Left renal pelvis (tissue), 4 donors: ENCODE data around the gene NEURL1. TPM values are rescaled to one million over a fixed set of nuclear protein-coding genes. Genes with fewer than 3 reads are reported as not detected.

Experiments
- DNase-seq, 4 donors: peaks; one replicate each; pipeline ENCODE4 v3.0.0-alpha.2; 2013; ENCODE audit warnings: low read depth in 4 of 4, low spot score in 3 of 4
- polyA plus RNA-seq, 4 donors: library from polyadenylated mRNA; unstranded; fragments of 120-200 nt; gene quantifications; one replicate each; pipeline ENCODE4 v1.2.1, GENCODE V29; 2013; ENCODE audit not compliant: insufficient read length in 4 of 4

Gene NEURL1, protein sequence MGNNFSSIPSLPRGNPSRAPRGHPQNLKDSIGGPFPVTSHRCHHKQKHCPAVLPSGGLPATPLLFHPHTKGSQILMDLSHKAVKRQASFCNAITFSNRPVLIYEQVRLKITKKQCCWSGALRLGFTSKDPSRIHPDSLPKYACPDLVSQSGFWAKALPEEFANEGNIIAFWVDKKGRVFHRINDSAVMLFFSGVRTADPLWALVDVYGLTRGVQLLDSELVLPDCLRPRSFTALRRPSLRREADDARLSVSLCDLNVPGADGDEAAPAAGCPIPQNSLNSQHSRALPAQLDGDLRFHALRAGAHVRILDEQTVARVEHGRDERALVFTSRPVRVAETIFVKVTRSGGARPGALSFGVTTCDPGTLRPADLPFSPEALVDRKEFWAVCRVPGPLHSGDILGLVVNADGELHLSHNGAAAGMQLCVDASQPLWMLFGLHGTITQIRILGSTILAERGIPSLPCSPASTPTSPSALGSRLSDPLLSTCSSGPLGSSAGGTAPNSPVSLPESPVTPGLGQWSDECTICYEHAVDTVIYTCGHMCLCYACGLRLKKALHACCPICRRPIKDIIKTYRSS
- 1 to 10 TPM in 1 of 4 donors, under 1 TPM in 3; 0.83 to 3.3 (median 0.92) TPM for polyA plus RNA-seq

DNA sequence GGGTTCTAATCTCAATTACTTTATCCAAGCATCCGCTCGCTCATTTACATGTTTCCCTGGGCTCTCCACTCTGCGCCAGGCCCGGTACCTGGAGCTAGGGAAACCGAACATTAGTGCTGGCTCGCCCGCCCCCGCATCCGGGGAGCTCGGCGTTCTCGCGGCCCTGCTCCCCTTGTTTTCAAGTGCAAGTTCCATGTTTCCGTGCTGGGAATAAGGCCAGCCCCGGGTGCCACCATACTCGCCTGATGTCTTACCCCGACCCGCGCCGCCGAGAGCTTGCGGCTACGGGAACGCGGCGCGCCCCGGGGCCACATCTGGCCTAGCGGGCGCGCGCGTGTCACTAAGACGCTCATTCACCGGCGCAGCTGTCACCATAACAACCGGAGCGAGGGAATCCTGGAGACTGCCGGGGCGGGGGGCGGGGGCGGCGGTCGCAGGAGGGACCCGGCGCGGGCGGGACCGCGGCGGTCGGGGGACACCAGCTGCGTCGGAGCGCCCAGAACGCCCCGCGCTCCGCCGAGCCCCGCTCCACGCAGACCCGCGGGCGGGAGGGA is at the start of gene NEURL1:
NEURL1 (plus strand) TSS at position 344 of the 554 bp plus-strand sequence. CDS start 683 bp downstream, outside the sequence.
- DNase-seq, result no peak

DNA sequence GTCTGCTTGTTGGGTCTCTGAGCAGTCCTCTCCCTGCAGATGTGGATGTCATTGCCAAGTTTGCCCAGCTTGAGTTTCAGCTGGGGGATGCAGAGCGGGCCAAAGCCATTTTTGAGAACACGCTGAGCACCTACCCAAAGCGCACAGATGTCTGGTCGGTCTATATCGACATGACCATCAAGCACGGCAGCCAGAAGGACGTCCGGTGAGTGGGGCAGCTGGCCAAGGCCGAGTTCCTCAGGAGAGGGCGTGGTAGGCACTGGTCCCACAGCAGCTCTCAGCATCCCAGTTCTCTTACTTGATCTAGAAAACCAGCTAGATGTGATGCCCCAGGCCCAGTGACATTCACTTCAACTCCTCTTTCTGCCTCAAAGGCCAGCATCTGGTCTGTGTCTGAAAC is 49.0 kb upstream of the NEURL1 start:
- no peak for DNase-seq

DNA sequence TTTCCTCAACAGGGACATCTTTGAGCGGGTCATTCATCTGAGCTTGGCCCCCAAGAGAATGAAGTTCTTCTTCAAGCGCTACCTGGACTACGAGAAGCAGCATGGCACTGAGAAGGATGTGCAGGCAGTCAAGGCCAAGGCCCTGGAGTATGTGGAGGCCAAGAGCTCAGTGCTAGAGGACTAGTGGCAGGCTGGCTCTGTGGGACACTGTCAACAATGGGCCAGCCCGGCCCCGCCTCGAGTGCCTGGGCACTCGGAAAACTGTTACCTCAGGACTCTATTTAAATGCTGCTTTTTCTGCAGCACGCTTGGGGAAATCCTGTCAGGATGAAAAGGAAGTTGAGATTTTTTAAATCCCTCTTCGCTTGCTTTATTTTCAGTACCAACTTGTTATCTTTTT is 48.1 kb upstream of the NEURL1 start:
- no peak for DNase-seq

DNA sequence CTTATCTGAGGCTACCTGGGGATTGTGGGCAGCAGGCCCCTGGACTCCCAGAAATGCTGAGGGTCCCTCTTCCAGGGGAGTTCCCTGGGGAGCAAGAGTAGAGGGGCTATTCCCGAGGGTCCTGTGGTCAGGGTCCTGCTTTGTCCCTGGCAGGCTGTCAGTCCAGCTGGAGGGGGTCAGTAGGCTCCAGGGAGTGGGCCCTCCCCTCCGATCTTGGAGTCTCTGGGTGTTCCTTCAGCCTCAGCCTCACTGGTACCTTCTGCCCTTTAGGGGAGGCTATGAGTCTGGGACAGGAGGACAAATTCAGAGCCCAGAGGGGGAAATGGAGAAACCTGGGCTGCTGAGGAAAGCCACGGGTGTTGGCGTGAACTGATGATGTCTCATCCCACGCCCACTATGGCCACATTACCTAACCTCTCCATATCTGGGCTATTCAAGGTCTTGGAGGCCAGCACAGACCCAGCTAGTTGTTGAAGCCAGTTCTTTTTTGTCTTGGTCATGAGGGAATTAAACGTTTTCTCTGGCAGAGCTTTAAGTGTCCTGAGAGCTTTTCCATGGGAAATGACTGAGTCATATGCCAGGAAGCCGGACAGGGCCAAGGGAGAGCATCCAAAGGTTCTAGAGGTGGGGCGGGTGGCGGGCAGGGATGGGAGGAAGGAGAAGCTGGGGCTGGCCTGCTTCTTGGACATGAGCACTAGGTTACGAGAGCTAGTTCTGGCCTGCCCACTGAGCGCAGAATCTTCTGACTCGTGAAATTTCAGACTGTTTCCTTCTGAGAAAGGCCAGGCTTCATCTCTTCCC is 47.5 kb upstream of the NEURL1 start:
- DNase-seq, result no peak

DNA sequence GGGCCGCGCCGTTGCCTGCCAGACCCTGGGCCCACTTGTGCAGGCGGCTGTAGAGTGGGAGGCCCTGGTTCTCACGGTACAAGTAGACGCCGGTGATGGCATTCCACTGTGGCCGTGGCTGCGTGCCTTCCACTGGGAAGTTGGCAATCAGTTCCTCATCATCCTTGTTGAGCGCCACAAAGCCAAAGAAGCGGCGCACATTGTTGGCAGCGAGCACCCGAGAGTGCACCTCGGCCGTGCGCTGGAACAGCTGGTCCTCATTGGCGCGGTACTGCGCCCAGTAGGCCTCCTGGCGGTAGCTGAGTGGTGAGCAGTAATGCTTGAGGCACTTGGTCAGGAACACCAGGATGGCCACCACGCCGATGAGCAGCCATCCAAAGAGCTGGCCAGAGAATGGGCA is 46.3 kb upstream of the NEURL1 start:
- DNase-seq, result no peak

DNA sequence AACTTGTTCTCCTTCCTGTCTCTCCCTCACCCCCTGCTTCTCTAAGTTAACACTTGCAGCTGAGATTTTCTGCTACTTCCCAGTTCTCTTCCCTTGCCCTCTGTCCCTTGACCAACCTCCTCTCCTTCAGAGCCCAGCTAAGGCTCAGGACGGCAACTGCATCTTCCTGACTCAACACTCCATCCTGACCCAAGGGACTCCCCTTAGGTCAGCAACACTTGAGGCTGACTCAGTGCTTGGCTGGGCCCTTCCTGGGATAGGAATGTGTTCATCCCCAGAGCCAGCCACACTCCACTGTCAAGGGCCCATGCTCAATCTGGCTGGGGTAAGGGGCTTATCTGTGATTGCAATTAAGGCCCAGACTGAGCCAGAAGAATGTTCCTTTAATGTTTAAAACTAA is 44.8 kb upstream of the NEURL1 start:
- DNase-seq, result no peak

DNA sequence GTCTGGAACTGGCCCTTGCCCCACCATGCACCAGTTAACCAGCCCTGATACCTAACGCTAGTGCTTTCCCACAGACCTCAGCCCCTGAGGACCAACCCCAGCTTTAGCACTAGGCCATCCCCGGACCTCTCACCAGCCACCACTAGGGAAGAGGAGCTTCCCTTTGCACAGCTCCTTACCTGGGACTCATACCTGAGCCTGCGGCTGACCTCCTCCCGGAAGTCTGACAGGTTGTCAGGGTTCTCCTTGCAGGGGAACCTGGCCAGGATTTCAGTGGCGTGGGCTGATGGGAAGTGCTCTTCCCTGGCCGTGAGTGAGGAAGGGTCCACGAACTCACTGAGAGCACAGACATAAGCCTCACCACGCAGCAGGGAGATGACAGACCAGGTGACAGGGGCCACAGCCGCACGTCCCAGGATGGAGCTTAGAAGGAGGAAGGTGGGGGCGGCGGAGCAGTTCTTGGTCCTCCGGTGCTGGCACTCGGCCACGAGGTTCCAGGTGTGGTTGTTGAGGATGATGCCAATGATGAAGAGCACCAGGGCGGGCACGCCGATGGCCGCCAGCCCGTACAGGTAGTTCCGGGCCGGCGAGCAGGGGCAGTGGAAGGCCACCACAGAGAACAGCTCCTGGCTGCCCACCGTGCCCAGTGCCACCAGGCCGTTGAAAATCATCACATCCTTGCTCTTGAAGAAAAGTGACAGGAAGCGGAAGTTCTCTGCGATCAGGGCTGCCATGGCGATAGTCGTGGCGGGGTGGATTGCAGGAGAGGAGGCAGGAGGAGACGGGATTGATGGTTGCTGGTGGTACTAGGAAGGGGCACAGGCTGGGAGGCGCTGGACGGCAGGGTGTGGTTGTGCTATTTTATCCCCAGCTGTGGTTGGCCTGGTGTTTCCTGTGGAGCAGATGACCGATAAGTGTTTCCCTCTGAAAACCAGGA is 44.0 kb upstream of the NEURL1 start:
- no peak for DNase-seq

DNA sequence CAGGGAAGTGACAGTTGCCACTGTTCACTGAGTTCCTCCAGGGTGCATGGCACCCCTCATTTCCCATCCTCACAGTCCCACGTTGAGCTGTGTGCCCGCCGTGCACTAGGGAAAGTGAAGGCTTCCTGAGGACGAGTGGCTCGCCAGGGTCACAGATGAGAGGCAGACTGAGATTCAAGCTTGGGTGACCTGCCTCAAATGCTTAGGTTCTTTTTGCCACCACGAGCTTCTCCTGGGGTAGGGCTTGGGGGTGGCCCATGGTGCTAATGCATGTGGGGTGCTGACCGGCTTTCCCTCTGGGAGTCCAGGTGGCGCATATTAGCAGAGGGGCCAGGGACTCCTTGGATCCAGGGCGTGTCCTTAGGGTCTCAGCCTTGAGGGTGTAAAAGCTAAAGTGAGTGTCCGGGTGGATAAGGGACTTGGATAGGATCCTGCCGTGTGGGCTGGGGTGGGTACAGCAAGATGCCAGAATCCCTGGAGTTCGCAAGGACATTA is 43.3 kb upstream of the NEURL1 start:
- DNase-seq, result no peak

DNA sequence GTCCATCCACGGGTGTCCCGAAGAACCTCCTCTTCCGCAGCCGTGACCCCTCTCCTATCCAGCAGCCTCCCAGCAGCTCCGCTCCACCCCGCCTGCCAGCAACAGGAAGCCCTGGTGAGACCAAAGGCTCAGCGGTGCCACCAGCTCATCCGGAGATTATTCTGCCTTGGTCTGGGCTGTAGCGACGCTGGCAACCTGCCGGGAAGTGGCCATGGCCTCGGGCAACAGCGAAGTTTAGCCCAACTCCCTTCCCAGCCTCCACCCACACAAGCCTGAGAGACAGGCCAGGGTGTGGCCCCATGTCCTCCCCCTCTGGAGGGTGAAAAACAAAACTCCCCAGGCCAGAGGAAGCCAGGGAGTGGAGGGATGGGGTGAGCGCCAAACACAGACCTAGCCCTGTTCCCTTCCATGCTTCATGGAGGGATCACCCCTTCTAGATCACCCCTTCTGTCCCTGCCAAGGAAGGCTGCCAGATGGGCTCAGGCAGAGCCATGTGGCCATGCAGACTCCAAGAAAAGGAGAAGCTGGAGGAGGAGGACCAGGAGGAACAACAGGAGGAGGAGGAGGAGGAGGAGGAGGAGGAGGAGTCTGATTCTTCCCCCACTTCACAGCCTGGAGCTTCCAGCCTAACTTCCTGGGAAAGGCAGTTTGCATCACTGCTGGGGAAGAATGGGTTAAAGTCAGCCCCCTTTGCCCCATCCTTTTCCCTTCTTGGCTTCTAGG is 42.3 kb upstream of the NEURL1 start:
- DNase-seq, result no peak

DNA sequence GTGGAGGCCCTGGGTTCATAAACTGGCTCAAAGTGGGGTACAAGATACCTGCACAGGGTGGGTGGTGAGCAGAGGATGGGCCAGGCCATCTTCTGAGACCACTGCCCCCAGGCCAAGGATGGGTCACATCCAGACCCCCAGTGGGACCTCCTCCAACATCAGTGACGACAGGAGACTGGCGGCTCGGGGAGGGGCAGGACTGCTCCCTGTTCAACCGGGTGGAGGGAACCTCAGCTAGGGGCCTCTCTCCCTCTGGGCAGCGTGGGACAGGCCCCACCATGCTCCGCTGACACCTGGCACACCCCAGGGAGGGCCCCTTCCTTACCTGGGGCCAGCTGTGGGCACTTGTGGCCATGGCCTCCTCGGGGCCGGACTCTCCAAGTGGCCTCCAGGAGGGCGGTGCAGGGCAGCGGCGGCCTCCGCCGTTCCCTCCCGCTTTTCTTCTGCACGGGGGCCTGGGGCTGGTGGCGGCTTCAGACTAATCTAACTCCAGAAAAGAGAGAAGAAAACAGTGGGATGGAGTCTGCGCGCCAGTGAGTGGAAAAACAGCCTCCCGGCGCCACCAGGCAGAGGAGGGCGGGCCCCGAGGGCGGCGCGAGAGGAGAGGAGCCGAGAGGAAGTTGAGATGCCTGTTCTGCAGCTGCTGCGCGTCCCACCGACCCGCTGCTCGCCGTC is 41.5 kb upstream of the NEURL1 start, which contains the start of gene CALHM2:
CALHM2 (minus strand) TSS at position 540 of the 675 bp plus-strand sequence. CDS start 2,429 bp downstream, outside the sequence.
- DNase-seq, result peak in 2 of 4 donors; percentile 34 to 36

DNA sequence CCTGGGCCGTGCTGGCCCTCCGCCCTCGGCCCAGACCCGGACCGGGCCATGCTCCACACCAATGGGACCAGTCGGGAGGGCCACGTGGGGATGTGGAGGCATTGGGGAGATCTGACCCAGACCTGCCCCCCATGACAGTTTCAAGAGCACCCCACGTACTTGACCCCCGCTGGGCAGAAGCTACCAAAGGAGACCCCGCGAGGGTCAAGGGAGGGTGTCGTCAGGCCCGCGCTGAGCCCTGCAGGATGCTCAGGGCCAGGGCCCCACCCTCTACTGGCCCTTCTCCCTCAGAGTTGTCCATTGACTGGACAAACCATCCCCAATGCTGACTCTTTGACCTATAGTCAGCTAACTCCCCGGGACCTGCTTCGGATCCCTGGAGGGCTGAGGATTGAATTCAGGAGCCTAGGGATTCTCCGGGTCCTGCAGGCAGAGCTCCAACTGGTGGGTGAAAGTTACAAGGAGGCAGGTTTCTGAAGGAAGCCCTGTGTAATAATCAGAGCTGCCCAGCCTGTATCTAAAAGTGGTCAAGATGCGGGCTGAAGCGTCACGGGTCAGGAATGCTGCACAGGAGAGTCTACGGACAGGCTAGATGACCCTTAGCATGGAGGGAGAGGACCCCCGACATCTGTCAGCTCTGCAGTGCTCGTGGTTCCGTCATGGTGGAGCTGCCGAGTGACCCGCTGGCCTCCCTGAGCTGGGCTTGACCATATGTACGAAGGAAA is 40.8 kb upstream of the NEURL1 start:
- DNase-seq, result no peak

DNA sequence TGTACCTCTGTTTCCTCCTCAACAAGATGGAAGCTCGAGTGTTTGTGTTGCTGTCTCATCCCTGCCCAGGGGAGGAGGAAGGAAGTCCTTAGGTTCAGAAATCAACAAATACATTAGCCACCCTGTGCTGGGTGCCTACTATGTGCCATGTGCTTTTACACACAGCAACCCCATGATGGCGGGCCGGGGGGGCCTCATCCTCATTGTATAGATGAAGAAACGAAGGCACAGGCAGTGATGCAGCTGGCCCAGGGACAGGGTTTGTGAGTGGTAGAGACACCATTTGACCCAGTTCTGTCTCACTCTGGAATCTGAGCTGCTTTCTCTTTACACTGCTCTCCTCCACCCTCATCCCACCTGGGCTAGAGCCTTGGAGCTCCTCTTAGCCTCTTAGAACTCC is 39.5 kb upstream of the NEURL1 start:
- no peak for DNase-seq

DNA sequence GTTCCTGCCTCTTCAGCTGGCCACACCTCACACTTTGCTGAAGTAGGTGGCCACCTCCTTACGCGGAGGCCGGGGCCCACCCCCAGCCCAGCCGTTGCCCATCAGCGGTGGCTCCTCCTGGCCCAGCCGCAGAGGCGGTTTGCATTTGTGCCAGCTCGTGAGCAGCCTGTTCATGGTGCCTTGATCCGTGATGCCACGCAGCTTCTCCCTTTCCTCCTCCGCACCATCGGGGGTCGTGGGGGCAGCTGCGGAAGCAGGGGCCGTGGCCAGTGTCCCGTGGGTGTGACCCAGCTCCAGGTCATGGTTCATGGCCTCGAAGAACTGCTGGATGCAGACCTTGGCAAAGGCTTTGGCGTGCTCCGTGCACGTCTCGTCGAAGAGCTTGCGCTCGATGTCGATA is 38.3 kb upstream of the NEURL1 start:
- DNase-seq, result no peak

DNA sequence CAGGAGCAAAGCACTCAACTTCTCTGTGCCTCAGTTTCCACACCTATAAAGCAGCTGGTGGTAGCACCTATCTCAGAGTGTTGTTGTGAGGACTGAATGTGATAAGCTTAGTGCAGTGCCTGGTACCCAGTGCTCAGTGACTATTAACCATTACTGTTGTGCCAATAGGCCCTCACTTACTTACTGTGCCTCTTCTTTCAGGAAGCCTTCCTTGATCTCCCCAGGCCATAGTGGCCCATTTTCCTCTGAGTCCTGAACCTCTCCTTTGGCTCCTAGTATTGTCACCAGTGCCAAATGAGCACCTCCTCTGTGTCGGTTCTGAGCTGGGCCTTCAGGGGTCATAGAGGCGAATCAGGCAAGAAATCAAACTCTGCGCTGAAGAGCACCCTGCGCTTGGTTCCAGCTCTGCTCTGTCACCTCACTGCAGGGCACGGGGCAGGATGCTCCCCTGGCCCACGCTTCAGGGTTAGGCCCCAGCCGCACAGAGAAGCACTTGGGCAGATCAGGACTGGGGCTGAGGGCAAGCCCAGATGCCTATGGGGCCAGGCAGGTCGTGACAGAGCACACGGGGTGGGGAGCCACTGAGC is 37.3 kb upstream of the NEURL1 start:
- DNase-seq, result no peak

DNA sequence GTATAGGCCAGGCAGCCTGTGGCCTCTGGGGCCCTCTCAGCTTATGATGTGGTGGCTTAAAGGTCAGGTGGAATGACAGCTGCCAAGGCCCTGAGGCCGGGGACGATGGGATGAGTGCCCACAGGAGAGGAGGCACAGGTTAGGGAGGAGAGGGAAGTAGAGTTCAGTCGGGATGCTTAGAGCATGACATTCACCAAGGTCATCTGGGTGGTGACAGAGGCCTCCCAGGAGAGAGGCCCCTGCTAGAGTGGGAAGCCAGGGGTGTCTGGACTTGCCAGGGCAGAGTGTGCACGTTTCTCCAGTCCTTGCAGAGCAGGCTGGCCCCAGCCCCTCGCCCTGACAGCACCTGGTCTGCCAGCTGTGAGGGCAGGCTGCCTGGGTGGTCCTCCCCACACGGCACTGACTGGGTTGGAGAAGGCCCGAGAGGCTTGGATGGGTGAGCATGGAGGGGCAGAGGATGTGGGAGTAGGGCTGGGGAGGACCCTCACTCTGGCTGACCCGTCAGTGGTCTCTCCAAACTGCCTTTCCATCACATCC is 36.3 kb upstream of the NEURL1 start:
- DNase-seq, result no peak

DNA sequence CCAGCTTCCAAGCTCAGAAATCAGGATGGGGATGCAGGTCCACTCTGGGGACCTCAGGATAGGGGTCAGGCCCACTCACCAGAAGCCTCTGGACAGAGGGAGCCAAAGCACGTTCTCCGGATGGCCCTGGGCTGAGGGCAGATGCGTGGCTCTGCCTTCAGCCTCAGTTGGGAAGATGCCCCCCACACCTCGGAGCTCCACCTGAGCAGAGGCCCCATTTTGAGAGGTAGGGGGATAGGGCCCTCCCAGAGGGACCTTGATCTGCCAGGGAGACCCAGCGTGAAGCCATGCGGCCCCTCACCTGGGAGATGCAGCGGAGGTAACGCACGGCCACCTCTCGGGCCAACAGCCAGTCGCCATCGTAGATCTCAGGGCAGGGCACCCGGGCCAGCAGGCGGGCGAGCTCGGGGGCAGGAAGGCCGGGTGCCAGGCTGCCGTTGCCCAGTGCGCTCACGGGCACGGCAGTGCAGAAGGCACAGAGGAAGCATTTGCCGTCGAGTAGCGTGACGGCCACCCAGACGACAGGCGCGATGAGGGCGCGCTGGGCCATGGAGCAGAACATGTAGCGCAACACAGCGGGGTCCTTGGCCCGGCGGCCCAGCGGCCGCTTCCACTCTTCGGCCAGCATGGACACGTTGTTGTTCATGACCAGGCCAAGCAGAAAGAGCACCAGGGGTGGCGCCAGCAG is 35.5 kb upstream of the NEURL1 start:
- no peak for DNase-seq

DNA sequence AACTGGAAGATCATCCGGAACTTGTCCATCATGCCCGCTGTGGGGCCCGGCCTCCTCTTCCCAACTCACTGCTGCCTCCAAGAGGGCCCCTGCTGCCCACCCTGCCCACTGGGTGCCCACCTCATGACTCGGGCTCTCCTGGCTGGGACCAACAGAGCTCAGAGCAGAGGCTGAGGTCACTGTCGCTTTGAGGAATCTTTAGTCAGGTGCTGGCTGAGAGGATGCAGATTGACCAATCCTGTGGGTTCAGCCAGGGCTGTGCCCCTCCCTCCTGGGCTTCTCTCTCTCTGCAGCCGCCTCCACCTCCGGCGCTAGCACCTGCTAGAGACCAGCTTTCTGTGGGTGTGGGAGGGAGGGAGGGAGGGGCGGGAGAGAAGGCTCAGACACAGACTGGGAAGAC is 34.8 kb upstream of the NEURL1 start, which contains the start of gene CALHM1:
CALHM1 (minus strand) TSS at position 181 of the 400 bp plus-strand sequence; CDS start at position 32, 149 bp downstream.
- no peak for DNase-seq
